Activated CD4-positive, alpha-beta T cell treated with anti-CD3 and anti-CD28 coated beads, Interleukin-10, Interleukin-2, amounts not matched to agents 100 ng/mL and 50 ng/mL, durations not matched to agents 16 hours and 8 hours (primary cell): ENCODE measurements around the gene FAT1.
"Not testable (repeated sequence)": the region's sequence is repeated elsewhere in the genome, so short reads cannot be mapped to it uniquely, and the experiment has no call there.

Source experiments
- DNase-seq: peaks from one replicate; pipeline ENCODE4 v3.0.0-alpha.2; 2020

The FAT1 gene

DNA sequence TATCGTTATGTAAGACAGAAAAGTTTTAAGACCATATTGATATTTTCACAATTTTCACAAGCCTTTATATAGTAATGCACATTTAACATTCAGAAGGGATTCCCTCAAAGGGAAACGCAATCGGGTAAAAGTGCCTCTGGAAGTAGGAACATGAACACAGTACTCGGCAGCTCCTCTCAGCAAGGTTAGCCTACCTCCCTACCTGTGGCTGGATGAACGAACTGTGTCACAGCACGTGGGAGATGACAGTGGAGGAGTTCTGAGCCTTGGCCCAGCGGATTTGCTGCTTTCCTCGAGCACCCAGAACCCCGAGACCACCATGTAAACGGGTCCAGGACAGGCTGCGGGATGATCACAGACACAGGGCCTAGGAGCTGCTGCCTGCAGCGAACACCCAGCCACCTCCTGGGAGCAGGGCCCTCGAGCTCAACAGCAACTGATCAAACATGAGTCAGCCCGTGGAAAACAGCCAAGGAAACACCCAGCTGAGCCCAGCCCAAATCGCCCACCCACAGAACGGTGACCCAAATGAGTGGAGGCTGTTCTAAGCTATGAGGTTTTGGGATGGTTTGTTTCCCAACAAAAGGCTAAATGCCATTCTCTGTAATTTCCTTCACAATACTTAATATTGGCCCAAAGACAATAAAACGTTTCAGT is 30.4 kb downstream of the FAT1 start:
- no peak for DNase-seq

DNA sequence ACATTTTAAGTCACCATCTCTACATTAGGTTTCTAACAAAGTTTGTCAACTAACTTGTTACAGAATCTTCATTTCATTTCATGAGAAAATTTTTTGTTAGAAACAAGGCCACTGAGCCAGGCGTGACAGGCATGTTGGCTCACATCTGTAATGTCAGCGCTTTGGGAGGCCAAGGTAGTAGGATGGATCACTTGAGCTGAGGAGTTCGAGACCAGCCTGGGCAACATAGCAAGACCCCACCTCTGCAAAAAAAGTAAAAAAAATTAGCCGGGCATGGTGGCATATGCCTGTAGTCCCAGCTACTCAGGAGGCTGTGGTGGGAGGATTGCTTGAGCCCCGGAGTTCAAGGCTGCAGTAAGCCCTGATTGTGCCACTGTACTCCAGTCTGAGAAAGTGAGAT is 32.3 kb downstream of the FAT1 start:
- no peak for DNase-seq

DNA sequence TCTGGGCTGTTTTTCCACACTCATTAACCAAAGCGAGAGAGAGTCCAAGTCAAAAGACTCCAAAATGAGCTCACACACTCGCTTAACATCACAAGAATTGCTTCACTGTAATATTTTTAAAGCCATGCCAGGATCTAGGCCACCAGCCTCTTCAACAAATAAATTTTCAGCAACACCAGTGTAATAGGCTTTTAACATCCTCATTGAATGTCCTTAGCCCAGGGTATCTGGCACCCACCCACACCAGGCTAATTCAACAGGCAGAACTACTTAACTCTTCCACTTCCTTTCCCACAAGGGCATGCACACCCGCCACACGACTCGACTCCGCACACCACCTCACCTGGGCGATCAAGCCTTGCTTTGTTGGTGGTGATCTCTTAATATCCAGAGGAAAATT is 34.2 kb downstream of the FAT1 start:
- DNase-seq: no peak

DNA sequence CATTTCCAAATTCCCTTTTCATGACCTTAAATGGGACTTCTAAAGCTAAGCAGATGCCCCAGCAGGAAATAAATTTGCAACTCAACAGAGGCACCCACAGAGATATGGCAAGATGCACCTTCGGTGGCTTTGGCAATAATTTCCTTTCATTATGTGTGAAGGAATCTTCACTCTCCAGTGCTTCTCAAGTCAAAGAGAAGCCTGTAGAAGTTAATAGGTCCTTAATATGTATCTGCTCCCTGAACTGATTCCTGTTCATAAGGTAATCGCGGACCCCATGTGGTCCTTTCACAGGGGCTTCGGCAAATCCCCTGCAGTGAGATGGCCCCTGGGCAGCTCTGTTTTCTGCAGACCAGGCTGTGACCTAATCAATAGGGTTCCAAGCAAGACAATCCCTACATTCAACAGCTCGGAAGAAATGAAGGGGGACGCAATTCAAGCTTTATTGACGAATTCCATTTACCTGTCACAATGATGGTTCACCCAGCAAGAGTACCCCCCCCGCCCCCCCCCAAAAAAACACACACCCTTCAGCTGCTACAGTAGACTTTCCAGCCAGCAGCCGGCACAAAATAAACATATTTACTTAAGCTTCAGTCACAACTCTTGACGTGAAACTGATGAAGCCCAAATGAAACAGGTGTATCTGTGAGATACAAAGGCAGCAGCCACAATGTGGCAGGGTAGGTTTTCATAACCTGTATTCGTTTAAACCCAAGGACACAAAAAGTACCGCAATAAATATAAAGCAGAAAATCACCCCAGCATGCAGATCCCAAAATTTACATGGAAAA is 35.3 kb downstream of the FAT1 start:
- DNase-seq: no peak

DNA sequence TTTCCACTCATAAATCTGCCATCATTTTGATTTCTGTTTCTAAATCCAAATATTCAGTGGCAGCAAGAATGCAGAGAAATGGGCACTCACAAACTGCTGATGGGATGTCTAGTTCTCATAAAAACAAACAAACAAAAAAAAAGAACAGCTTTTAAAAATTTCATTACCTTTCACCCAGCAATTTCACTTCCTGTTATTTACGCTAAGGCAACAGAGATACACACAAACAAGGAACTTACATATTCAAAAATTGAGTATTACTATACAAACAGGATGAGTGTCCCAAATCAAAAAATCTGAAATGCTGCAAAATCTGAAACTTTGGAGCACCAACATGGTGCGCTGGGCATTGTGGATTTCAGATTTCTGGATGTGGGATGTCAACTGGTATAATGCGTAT is 36.4 kb downstream of the FAT1 start:
- no peak for DNase-seq

DNA sequence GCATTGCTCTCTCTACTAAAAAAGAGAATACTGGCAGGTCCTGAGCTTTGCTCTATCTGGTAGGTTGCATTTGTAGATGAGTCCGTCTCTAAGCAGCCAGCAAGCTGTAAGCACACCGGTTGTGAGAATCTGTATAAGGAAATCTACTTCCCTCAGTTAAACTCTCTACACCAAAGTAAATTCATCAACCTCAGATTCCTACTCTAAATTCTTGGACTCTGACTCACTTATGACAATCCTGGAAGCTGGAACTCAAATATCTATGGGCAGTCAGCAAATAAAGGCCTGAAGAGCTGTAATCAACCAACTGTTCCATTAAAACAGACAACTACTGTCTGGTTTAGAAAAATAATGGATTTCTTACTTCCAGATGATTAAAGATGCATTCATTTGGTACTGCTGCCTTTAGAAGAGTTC is 37.9 kb downstream of the FAT1 start:
- DNase-seq: no peak

DNA sequence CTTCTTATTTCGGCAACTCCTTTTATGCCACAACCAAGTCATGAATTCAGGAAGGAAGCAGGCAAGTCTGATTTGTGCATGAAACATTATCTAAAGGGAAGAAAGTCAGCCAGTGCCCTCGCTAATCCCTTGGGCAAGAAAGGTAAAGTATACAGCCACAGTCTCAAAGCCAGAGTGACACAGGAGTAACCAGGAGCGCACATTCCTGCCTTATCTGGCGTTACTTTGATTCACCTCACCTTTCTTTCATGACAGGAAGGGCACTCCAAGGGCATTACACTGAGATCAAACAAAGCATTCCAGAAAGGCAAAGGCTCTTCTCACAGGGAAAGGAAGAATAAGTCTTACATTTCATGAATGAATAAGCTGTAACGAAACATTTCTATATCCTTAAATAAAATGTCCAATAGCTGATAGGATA is 38.8 kb downstream of the FAT1 start:
- DNase-seq: no peak

DNA sequence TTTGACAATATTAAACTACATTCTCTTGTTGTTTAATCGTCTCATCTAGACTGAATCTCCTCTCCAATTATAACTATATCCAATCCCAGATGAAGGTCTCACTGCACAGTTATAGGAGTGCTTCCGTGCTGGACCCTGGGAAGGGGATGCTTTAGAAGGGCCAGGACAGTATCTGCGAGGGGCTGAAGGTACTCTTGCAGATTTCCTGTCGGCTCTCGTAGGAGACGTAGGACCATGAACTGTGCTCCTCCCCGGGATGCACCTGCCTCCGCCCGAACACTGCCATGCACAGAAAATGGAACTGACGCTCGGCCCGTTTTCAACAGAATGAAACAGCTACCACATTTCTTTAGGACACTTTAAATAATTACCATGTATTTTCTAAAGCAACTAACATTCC is 39.4 kb downstream of the FAT1 start:
- DNase-seq: no peak

DNA sequence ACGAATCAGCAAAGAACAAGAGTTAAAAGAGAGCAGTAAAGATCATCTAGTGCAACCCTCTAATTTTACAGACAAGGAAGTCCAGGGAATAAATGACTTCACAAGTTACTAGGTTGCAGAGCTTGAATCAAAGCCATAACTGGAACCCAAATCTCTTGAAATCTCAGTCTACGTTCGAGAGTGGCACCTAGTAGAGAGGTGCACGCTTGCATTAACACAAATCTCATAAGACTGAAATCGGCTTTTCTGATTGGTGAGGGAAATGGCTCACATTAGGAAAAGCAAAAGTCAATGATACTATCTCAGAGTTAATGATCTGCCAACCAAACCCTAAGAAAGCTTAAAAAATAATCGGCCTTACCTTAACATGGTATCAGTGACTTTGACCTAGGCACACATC is 43.0 kb downstream of the FAT1 start:
- no peak for DNase-seq

DNA sequence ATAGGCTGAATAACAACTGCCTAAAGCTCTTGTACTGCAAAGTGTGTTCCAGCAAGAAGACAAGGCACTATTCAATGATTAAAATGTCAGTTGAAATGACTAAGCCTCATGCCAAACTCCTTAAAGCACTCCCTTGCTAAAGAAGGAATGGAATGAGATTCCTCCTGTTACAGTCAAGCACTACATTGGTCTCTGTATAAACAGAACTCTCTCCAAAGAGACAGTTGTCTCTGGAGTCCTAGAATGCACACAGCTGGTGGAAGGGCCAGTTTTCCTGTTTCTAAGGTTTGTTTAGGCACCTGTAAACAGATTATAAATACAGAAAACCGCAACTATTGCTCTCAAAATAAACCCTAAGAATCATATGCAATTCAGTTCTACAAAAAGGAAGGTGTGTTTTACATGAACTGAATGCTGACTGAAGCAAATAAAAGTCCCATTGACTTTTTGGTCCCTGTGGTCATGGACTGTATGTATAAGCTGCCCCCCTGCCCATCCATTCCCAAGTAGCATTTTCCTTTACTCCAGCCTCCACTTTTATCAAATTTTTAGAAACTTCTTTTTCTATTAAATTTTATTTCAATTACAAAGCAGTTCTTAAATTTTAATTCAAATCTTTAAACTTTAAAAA is 47.0 kb downstream of the FAT1 start:
- DNase-seq: no peak

DNA sequence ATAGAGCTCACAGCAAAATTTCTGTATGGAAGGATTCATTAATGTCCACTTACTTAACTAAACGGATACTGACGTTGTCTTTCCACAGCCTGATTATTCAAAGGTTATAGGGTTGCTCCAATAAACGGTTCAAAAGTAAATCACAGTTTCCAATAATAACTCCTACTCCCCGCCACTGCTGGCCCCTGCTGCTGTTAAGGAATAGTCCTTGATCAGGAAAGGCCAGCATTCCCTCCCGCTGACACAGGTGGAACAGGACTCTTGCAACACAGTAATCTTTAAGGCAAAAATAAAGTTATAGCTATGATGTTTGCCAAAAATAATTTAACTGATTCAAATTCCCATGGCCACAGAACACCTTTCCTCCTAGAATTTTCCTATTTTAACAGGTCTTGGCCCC is 53.9 kb downstream of the FAT1 start:
- DNase-seq: no peak

DNA sequence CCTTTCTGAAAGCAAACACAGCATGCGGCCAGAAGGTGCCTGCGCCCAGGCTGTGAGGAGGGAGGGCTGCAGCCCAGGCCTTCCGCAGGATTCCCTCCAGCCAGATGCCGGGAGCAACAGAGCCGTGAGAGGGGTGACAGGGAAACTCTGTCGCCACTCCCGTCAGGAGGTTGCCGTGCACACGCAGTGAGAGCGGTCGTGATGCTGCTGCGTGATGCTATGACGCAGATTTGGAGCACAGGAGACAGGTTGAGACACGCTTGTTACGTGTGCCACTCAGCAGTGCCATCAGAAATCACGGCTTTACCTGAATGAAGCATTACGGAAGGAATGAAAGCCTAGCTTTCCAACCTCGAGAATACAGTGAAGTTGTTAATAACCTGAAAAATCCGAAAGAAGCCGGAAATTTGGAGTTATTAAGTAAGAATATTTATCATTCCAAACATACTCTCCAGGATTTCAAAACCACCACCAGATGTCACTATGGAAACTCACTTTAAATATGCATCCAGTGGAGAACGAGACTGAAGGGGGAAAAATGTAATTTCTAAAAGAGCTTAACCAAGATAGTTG is 54.4 kb downstream of the FAT1 start:
- no peak for DNase-seq

DNA sequence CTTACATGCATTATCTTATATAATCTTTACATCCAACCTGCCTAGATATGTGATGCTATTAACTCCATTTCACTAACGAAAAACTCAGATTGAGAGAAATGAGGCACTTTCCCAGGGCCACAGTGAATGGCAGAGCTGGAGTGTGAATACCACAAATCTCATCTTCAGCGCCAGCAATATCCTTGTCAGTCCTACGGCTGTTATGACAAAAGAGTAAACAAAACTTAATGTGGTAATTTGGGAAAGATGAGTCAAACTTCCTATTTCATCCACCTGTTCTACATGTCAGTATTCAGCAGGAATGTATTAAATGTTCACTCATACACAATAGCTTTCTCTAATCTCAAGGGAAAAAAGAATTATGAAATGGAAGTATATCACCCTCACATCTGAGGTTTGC is 56.9 kb downstream of the FAT1 start:
- DNase-seq: no peak

DNA sequence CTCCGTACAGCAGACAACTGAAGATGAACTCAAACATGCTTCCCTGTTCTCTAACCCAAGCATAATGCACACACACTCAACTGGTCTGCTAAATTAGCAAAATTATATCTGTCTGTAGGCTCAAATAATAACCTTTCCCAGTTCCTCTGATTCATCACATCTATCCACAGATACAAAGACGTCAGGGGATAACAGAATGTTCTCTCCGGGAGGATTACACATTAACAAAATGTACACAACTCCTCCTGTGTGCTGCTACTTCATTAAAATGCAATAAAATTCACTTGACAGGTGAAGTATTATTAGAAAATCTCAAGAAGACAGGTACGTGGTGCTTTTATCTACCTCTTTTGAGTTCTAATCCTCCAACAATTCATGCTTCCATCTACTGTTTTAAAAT is 57.4 kb downstream of the FAT1 start:
- no peak for DNase-seq

DNA sequence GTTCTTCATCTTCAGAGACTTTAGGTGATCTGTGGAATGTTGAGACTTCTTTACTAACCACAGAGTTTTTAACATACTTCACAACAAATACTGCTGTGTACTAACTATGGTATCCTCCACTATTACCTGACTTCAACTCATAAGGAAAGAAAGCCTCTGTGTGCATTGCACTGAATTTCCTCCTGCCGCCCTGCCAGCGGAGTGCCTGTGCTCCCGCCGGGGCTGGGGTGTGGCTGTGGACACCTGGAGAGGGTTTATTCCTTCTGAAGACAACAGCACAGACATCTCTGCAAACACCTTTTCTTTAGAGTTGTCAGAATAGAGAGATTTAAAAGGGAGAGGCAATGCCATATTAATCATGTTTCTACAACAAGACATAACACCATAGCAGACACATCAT is 63.3 kb downstream of the FAT1 start:
- no peak for DNase-seq

DNA sequence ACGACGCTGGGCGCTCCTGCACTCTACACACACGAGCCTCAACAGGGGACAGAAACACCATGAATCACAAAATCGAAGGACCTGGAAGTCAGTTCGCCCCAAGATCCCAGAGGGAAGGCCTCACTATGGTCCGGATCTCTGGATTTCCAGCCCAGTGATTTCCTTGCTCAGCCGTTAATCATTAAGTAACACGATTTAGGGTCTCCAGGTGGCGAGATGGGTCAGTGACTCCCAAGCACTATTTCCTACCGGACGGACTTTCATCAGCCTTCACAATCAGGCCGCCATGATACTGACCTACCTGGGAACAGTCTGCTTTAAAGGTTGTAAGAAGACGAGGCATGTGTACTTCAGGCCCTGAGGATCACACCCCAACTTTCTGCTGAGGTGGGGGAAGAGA is 63.7 kb downstream of the FAT1 start:
- DNase-seq: no peak

DNA sequence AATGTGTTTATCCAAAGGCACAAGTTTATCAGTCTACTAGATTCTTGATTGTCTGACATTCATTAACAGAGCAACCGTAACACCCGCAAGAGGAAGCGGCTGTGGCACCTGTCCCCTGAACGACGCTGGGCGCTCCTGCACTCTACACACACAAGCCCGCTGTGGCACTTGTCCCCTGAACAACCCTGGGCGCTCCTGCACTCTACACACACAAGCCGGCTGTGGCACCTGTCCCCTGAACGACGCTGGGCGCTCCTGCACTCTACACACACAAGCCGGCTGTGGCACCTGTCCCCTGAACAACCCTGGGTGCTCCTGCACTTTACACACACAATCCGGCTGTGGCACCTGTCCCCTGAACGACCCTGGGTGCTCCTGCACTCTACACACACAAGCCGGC is 64.2 kb downstream of the FAT1 start:
- DNase-seq: not testable (repeated sequence)

DNA sequence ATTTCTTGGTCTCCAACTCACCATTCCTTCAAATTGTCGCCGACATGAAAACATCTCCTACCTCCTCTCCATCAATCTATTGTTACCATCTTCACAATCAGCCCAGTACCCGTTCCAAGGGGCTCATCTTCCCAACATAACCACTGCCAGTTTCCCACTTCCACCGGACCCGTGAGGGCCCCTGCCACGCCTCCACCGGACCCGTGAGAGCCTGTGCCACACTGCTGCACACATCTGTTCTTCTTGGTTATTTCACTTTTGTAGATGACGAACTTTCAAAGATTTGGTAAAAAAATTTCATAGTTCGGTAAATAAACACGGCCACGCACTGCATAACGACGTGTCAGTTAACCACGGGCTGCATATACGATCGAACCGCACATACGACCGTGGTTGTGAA is 65.0 kb downstream of the FAT1 start:
- DNase-seq: no peak

DNA sequence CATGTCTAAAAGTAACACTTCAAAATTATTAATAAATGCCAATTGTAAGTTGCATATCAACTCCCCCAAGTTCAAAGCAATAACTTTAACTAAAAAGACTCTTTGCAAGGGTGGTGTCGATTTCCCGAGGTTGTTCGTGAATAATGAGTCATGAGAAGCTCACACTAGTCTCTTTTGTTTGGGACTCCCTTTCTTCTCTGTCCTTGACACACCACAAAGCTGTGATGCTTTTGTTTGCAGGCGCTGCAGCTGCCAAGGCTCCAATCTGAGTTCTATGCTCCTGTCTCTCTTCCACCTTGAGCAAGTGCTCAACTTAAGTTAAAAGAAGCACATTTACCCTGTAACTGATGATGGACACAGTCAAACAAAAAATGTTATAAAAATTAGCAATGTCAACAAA is 65.9 kb downstream of the FAT1 start:
- no peak for DNase-seq

DNA sequence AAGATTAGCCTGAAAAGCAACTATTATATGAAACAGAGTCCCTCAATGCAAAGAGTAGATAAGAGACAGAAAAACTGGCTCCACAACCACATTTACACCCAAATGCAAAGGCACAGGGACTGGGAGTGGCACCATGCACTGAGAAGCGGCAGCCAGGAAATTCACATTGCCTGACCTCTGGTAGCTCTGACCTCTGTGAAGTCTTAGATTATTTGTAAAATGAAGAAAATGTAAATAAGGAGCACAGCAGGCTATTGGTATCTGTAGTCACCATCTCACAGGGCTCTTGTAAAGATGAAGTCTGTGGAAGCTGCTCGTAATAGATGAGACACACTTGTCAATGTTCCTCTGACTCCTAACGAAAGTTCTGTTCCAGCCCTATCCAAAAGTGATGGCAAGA is 69.7 kb downstream of the FAT1 start:
- DNase-seq: no peak

DNA sequence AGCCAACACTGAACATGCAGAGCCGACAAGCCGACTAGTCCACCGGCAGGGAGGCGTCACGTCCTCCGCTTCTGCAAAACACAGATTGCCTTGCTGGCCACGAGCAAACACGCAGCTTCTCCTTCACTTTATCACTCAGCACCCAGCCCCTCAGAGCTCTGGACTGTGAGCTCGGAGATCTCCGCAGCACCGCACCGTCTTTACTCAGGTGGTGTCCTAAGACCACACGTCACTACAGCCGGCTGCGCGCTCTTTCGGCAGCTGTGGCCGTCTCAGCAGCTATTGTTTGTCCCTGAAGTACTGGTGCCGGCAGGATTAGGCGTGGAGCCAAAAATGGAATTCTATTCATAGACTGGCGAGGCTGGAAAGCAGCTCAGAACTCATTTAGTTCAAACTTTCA is 72.0 kb downstream of the FAT1 start:
- no peak for DNase-seq

DNA sequence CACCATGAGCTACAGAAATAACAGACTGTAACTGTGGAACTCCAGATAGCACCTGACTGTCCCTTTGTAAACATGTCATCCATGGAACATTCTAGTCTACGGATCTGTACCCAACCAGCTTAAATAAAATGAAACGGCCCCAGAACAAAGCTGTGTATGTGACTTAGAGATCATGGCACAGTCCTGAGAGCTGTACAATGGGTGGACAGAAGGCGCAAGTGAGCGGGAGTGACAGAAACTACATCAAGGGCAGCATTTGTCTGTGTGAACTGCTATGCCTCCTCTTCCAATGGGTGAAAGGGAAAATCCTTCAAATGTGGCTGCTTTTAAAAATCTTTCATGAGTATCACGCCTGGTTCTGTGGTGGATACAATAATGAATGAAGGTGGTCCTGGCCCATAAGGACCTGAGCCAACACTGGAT is 72.5 kb downstream of the FAT1 start:
- no peak for DNase-seq

DNA sequence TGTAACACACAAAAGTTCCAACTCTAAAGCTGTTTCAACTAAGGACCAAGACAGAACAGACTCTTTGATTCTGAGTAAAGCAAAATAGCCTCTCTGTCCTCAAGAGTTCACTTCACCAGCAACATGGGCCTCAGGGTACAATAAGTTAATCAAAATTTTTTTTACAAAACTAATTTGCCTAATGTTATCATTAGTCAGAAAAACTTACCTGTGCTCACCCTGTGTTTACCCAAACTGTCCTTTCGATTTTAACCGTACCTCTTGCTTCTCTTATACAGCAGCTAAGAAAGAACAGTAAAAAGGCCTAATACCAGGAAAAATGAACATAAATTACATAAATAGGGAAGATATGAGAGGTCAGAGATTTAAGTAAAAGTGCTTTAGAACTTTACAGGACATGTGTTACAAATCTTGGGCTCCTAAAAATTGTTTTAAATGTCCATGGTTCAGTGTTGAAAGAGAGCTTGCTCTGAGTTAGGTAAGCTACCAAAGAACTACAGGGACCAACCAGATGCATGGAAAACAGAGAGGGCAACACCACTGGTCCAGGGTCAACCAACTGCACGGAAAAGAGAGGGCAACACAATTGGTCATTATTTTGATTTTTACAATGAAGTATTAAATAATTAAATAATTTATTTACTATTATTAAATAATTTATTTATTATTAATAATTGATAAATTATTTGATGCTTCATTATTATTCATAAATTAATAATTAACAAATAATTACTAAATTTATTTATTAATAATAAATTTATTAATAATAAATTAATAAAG is 73.1 kb downstream of the FAT1 start:
- DNase-seq: no peak
